ENCODE results near the gene PLCH1.

DNA sequence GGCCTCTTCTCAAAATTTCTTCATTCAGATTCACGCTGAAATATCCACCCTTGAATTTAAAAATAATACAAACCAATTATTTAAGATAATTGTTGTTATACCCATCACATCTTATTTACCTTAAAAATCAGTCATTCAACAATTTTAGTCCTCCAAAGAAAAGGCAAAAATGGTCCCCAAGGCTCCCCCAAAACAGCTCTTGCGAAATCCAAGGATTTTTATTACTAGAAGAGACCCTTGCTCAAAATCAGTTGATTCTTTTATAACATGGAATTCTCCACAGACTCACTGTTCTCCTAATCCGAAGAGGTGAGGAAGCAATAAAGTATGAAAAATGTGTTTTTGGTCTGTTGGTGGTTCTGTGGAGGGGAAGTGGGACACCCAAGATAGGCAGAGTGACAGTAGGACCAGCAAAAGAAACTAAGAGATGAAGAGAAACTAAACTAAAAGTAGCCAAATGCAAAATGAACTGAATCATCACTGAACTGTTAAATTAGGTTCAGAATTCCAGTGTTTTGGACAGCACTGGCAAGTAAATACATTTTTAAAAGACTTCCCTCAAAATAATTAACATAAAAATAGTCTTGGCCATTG is 19.1 kb upstream of the PLCH1 start:
- TF ChIP-seq, protein P1, sequence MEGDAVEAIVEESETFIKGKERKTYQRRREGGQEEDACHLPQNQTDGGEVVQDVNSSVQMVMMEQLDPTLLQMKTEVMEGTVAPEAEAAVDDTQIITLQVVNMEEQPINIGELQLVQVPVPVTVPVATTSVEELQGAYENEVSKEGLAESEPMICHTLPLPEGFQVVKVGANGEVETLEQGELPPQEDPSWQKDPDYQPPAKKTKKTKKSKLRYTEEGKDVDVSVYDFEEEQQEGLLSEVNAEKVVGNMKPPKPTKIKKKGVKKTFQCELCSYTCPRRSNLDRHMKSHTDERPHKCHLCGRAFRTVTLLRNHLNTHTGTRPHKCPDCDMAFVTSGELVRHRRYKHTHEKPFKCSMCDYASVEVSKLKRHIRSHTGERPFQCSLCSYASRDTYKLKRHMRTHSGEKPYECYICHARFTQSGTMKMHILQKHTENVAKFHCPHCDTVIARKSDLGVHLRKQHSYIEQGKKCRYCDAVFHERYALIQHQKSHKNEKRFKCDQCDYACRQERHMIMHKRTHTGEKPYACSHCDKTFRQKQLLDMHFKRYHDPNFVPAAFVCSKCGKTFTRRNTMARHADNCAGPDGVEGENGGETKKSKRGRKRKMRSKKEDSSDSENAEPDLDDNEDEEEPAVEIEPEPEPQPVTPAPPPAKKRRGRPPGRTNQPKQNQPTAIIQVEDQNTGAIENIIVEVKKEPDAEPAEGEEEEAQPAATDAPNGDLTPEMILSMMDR (IDR thresholded peaks at IDR 0.05): no peak
- TF ChIP-seq POLR2A (IDR thresholded peaks at IDR 0.05): no peak
